DND-41 (cell line): ENCODE data around the gene OR52K1.

Source experiments
- EZH2 ChIP-seq: IDR thresholded peaks from 3 replicates; pipeline ENCODE4 v1.6.1; 2012; ENCODE audit warnings: borderline replicate concordance, low read depth, mild to moderate bottlenecking, moderate library complexity, low read length, inconsistent platforms; ENCODE audit not compliant: severe bottlenecking
- TF ChIP-seq, protein P1 (sequence below): IDR thresholded peaks from 2 replicates; pipeline ENCODE4 v1.5.1; 2012; ENCODE audit warnings: borderline replicate concordance, low read length, moderate library complexity, mild to moderate bottlenecking; ENCODE audit not compliant: poor library complexity, severe bottlenecking; ENCODE audit errors: extremely low read depth

DNA sequence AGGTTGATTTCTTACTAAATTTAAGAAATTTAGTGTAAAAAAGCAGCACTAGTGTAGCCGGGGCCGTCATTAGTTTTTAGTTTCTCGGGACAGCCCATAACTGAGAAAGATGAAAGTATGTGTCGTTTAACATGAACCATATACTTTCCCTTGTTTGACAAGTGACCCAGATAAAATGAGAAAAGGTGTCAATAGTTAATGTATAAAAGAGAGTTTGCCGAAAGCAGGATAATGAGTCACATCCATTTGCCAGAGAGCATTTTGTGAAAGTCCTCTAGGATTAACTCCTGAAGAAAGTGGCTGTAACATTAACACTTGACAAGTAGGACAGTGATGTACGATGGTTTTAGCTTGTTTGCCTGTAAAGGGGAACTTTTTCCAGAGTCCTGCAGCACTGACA, 13.5 kb downstream of the OR52K1 start:
- TF ChIP-seq, protein P1, sequence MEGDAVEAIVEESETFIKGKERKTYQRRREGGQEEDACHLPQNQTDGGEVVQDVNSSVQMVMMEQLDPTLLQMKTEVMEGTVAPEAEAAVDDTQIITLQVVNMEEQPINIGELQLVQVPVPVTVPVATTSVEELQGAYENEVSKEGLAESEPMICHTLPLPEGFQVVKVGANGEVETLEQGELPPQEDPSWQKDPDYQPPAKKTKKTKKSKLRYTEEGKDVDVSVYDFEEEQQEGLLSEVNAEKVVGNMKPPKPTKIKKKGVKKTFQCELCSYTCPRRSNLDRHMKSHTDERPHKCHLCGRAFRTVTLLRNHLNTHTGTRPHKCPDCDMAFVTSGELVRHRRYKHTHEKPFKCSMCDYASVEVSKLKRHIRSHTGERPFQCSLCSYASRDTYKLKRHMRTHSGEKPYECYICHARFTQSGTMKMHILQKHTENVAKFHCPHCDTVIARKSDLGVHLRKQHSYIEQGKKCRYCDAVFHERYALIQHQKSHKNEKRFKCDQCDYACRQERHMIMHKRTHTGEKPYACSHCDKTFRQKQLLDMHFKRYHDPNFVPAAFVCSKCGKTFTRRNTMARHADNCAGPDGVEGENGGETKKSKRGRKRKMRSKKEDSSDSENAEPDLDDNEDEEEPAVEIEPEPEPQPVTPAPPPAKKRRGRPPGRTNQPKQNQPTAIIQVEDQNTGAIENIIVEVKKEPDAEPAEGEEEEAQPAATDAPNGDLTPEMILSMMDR = no peak
- no peak for TF ChIP-seq EZH2
